HUES6 (cell line): Measurements from ENCODE around the gene OPN1MW3.

Source experiments
- H3K27ac ChIP-seq: 2 replicates; pipeline ENCODE4 v1.7.0; 2013; ENCODE audit warnings: low read depth, mild to moderate bottlenecking, low read length, inconsistent platforms
- H3K27me3 ChIP-seq: 2 replicates; pipeline ENCODE4 v1.6.1; 2013; ENCODE audit warnings: low read length; ENCODE audit not compliant: control insufficient read depth, insufficient read depth
- H3K36me3 ChIP-seq: 2 replicates; pipeline ENCODE4 v1.6.1; 2013; ENCODE audit warnings: low read length; ENCODE audit not compliant: control insufficient read depth, insufficient read depth
- H3K4me1 ChIP-seq: 2 replicates; pipeline ENCODE4 v1.6.1; 2013; ENCODE audit warnings: low read length; ENCODE audit not compliant: control insufficient read depth, insufficient read depth
- H3K4me3 ChIP-seq: 2 replicates; pipeline ENCODE4 v1.5.1; 2013; ENCODE audit warnings: low read depth, low read length
- H3K9ac ChIP-seq: one replicate; pipeline ENCODE4 v1.6.1; 2013; ENCODE audit warnings: mild to moderate bottlenecking, low read length
- H3K9me3 ChIP-seq: 2 replicates; pipeline ENCODE4 v1.6.1; 2013; ENCODE audit warnings: low read depth, low read length; ENCODE audit not compliant: control insufficient read depth, insufficient read depth

Gene OPN1MW3

DNA sequence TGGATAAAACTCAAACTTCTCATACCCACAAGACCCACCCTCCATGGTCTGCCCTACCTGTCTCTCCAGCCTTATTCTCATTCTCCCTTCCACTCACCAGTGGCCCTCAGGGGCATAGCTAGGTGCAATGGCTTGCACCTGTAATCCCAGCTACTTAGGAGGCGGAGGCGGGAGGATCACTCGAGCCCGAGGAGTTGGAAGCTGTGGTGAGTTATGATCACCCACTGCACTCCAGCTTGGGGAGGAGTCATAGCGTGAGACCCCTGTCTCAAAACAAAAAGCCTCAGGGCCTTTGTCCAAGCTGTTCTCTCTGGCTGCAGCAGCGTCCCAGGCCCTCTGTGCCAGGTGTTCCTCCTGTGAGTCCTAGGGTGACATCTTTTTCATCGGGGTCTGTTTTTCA, 54.7 kb downstream of the OPN1MW3 start:
- no peak overlapping the region for H3K9ac ChIP-seq

DNA sequence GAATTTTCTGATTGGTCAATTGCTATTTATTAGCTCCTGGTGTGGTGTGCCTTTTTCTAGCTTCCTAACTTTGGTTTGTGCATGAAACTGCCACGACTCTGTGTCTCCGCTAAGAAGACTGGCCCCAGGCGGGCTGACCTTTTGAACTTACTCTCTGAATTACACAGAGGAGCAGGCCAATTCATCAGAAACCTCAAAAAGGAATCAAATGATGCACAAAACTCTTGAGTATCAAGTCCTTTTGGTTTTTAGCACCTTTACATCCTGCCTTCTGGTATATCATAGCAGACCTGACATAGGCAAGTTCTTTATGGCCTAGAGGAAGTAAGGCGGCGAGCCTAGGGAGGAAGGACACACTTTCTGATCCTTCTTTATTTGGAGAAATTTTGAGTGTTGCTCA, 55.8 kb downstream of the OPN1MW3 start:
- Histone ChIP-seq H3K27me3 (no peaks in the 10 kb centered on the region), H3K9ac (no peak overlapping the region), H3K27ac (no peak overlapping the region), H3K9me3 (peaks cover 4% of the 10 kb centered on the region; the same call in 1 of the 2 replicates), H3K4me1 (no peaks in the 10 kb centered on the region), H3K4me3 (no peak overlapping the region), H3K36me3 (no peaks in the 10 kb centered on the region)

More for the DNA sequence above, 54.7 kb downstream of the OPN1MW3 start:
- Histone ChIP-seq H3K36me3 (no peaks in the 10 kb centered on the region), H3K9me3 (peaks cover 6% of the 10 kb centered on the region; the same call in 1 of the 2 replicates), H3K4me1 (no peaks in the 10 kb centered on the region), H3K4me3 (no peak overlapping the region), H3K27me3 (no peaks in the 10 kb centered on the region), H3K27ac (no peak overlapping the region)

DNA sequence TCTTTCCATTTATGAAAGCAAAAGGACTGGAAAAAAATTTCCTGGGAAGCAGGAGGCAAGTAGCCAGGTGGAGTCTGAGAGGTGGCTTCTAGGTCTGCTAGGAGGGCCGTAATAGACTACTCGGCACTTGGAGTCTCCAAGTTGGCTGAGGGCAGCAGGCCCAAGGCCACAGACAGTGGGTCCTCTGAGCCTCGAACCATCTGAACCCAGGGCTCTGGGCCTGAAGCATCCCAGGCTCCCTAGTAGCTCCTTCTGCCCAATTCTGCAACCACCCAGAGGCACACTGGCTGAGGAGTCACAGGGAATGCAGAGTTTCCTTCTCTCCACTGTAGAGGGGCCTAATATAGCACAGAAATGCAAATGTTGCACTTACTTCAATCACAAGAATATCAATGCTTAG, 58.0 kb downstream of the OPN1MW3 start:
- H3K27ac ChIP-seq = no peak overlapping the region
- no peak overlapping the region for H3K9ac ChIP-seq
- no peaks in the 10 kb centered on the region for H3K4me1 ChIP-seq
- H3K36me3 ChIP-seq = no peaks in the 10 kb centered on the region
- H3K4me3 ChIP-seq = no peak overlapping the region
- peaks cover 5% of the 10 kb centered on the region; the same call in 1 of the 2 replicates for H3K27me3 ChIP-seq
- H3K9me3 ChIP-seq = peaks cover 5% of the 10 kb centered on the region; the same call in 1 of the 2 replicates

DNA sequence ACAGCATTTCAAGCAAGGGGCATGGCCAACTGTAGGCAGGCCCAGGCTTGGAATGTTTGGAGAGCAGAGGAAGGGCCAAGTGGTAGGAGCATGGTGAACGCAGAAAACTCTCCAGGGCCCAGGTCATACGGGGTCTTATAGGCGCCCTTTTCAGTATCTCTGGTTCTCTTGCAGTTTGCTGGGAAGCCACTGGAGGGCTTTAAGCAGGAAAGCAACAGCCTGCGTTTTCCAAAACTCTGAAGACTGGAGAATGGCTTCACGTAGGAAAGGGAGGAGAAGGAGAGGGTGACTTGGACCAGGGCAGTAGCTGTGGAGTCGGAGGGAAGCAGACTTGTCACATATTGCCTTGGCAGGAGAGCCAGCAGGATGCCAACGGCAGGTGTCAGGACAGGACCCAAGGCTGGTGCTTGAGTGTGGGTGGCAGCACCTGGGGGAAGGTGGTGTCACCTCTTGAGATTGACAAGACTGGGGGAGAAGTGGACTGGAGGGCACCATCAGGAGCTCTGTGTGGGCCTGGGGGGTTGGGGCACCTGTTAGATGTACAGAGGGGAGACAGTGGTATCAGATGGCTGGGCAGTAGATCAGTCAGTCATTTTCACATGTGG, 60.1 kb downstream of the OPN1MW3 start:
- no peak overlapping the region for H3K4me3 ChIP-seq
- peaks cover 6% of the 10 kb centered on the region; the same call in 1 of the 2 replicates for H3K27me3 ChIP-seq
- H3K27ac ChIP-seq = no peak overlapping the region
- no peaks in the 10 kb centered on the region for H3K4me1 ChIP-seq
- no peaks in the 10 kb centered on the region for H3K36me3 ChIP-seq
- peaks cover 11% of the 10 kb centered on the region; the same call in 1 of the 2 replicates for H3K9me3 ChIP-seq
- H3K9ac ChIP-seq = no peak overlapping the region

GRCh38 chrX:154320406-154320805, 63.0 kb downstream of the OPN1MW3 start:
- Histone ChIP-seq H3K9me3 (peaks cover 18% of the 10 kb centered on the region; the same call in 1 of the 2 replicates), H3K27ac (no peak overlapping the region), H3K4me3 (no peak overlapping the region), H3K4me1 (peaks cover 6% of the 10 kb centered on the region; the same call in 1 of the 2 replicates), H3K27me3 (peaks cover 13% of the 10 kb centered on the region), H3K9ac (no peak overlapping the region), H3K36me3 (no peaks in the 10 kb centered on the region)
